HG03378 (cell line): ENCODE measurements around the gene GREB1.

Source experiments
- ATAC-seq: cut with Tn5 transposase; IDR thresholded peaks from one replicate; pipeline ENCODE4 v1.9.1; 2021; ENCODE audit warnings: mild to moderate bottlenecking, moderate library complexity; ENCODE audit not compliant: unreplicated experiment

GREB1 gene, protein sequence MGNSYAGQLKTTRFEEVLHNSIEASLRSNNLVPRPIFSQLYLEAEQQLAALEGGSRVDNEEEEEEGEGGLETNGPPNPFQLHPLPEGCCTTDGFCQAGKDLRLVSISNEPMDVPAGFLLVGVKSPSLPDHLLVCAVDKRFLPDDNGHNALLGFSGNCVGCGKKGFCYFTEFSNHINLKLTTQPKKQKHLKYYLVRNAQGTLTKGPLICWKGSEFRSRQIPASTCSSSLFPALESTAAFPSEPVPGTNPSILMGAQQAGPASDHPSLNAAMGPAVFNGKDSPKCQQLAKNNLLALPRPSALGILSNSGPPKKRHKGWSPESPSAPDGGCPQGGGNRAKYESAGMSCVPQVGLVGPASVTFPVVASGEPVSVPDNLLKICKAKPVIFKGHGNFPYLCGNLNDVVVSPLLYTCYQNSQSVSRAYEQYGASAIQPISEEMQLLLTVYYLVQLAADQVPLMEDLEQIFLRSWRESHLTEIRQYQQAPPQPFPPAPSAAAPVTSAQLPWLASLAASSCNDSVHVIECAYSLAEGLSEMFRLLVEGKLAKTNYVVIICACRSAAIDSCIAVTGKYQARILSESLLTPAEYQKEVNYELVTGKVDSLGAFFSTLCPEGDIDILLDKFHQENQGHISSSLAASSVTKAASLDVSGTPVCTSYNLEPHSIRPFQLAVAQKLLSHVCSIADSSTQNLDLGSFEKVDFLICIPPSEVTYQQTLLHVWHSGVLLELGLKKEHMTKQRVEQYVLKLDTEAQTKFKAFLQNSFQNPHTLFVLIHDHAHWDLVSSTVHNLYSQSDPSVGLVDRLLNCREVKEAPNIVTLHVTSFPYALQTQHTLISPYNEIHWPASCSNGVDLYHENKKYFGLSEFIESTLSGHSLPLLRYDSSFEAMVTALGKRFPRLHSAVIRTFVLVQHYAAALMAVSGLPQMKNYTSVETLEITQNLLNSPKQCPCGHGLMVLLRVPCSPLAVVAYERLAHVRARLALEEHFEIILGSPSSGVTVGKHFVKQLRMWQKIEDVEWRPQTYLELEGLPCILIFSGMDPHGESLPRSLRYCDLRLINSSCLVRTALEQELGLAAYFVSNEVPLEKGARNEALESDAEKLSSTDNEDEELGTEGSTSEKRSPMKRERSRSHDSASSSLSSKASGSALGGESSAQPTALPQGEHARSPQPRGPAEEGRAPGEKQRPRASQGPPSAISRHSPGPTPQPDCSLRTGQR (N-terminal part only)

DNA sequence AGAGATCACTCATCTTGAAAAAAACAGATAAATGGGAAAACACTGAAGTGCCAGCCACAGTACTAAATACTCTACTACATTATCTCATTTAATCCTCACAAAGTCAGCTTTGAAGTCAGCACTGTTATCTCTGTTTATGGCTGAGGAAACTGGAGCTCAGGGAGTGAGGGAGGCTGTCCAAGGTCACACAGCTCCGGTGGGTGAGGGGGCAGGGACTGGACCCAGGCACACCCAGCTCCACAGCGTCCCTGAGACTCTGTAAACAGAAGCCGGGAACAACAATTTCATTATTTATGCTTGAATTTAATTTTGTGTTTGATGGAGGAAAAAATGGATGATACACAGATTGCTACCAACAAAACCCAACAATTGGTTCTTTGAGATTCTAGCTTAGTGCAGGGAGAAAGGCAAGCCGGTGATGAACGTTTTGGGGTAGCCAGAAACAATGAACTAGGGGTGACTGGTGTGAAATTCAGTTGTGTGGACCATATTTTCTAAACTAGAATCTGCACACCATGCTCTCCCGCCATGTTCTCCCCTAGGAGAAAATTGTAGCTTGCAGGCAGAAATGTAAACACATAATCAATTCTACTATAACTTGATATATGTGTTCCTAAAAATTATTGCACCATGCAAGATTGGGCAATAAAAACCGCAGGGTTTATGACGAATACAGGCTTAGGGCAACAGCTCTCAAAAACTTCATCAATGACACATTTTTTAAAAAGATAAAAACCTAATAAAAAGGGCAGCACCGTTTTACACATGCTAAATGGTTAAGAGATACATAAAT lies at the start of gene GREB1:
TSS of gene GREB1 (plus strand) at position 768 of the 793 bp plus-strand sequence. CDS start 22,570 bp downstream, outside the sequence.
- ATAC-seq: no peak

DNA sequence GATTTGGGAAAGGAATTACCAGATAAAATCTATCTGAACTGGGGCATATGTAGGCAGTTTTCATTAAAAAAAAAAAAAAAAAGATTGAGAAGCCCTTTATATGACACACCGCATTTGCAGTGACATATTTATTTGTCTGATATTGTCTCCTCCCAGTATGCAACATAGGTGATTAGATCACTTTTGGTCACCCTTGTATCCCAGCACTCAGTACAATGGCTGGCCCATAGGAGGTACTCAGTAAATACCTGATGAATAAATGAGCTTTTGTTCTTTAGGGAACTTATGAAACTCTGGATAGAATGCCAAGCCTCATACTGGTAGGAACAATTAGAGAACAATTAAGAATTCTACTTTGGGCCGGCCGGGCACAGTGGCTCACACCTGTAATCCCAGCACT lies 45.0 kb upstream of the GREB1 start:
- ATAC-seq: no peak

DNA sequence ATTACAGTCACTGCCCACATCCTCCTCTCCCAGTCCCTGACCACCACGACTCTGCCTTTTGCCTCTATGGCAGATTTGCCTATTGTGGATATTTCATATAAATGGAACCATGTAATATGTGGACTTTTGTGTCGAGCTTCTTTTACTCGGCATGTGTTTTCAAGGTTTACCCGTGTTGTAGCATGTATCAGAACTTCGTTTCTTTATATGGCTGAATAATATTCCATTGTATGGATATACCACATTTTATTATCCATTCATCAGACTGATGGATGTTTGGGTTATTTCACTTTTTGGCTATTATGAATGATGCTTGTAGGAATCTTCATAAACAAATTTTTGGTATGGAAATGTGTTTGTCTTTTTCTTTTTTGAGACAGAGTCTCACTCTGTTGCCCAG lies 43.7 kb upstream of the GREB1 start:
- ATAC-seq: no peak

DNA sequence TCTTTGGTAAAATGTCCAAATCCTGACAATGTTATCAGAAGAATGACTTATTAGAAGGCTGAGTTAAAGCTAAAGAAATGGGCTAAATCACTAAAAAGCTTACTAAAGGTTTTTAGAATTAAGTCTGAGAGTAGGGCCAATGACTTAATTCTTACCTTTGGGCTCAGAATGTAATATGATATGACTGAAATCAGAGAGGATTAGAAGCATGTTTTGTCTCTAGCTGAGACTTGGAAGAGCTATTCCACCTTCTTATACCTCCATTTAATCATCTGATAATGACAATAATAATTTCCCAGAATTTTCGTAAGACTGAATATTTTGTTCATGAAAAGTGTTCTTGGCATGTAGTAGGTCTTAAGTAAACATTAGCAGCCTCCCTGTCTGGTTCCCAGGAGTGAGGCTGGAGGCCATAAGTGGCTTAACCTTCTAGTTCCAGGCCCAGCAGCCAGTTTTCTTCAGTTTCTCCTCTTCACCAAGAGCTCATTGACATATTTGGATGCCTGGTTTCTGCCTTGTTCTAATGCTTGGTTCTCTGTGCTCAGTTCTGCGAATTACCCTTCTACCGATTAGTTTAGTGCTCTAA lies 42.4 kb upstream of the GREB1 start:
- no peak for ATAC-seq

DNA sequence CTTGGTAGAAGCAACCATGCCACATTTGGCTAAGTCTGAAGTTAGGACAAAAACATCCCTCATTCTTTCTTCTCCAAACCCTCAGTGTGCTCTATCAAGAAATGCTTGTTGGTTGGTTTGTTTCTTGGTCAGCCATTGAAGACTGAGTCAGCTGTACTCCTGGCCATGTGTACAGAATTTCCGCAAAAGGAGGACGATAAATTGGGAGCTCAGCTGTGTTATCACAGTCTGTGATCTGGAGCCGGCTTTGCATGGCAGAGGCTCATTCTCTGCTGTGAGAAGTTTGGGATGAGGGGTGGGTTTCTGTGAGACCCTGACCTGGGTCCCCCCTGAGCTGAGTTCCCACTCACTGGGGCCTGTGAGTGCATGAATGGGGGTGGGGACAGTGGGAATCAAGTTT lies 41.6 kb upstream of the GREB1 start:
- ATAC-seq: no peak

DNA sequence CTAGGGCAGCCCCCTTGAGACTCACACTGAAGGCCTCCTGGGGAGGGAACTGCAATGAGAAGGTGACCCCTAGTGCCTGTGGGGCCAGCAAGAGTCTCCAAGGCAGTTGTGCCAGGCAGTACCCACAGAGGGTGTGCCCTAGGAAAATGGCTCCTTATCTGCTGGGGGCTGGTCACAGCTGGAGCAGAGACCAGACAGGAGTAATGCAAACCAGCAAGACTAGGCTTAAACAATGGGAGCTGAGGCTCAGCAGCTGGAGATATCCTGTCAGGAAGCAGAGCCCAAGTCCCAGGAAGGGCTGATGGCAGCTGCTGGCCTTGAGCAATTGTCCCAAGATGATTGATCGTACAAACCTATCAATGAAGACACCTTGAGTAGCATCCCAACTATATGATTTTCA lies 41.1 kb upstream of the GREB1 start:
- no peak for ATAC-seq

DNA sequence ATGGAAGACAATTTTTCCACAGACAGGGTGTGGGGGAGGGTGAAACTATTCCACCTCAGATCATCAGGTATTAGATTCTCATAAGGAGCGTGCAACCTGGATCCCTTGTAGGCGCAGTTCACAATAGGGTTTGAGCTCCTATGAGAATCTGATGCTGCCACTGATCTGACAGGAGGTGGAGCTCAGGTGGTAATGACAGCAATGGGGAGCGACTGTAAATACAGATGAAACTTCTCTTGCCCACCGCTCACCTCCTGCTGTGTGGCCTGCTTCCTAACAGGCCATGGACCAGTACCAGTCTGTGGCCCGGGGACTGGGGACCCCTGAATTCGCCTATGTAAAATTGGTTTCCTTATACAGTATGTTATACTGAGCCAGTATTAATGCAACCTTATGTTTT lies 40.6 kb upstream of the GREB1 start:
- no peak for ATAC-seq

DNA sequence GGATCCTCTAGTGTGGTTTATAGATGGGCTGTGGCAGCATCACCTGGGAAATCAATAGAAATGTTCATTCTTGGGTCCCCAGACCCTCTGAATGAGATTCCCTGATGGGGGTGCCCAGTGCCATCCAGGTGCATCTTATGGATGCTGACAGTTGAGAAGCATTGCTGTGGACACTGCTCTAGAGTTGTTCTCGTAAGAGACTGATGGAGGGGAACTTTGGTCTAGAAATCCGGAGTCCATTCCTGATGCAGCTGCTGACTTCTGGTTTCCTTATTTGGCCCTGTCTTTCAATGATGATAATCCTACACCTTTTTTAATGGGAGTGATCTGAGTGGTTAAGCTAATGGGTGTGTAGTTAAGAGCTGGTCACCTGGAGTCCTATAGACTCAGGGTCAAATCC lies 39.5 kb upstream of the GREB1 start:
- ATAC-seq: no peak

DNA sequence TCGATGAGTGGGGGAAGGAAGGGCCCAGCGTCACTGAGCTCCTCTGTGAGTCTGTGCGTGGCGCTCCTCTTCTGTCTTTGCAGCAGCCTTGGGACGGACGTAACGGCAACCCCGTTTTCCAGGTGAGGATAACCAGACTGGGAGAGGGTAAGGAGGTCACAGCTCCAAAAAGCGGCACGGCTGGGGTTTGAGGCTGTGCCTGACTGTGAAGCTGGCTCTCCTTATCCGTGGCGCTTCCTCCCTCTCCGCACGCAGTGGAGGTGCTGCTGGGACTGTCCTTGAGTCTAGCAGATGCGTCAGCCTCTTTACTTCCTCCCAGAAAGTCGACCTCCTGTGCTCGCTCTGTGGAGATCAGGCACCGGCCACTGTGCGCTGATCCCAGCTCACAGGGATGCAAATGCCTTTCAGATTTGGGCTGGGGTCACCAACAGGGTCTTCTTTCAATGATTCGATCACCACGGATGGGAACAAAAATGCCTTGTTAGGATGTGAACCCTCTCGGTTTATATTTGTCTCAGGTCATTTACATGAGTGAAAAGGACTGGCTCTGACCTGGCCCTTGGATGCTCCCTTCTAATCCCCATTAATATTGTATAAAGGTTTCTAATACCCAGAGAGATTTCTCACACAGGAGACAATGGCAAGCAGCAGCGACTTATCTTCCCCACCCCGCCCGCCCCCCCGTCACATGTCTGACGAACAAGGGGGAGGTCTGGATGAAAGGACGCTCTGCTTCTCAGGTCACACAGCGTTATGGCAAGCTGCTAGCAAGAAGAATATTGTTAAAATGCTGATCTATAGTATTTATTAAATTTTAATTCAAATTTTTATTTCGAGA lies 37.8 kb upstream of the GREB1 start:
- ATAC-seq: no peak

DNA sequence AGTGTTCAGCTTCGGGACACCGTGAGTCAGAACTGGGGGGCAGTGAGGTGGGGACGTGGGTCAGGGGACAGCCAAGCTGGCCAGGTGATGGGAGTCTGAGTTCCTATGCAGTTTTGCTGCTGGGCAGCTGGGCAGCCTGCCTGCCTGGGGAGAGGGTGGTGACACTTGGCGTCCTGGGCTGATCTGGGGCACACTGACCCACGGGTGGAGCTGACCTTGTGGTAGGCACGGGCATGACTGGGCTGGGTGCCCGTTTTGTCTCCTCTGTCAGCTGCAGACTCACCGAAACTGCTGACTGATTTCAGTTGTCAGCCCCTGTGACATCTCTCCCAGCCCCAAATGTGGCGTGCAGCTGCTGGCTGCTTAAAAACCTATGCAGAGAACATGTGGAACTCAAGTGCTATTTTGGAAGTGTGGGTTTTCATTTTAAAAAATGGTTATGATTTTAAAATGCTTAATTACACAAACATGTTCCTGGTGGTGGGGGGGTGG lies 35.3 kb upstream of the GREB1 start:
- peak; percentile 84 for ATAC-seq

DNA sequence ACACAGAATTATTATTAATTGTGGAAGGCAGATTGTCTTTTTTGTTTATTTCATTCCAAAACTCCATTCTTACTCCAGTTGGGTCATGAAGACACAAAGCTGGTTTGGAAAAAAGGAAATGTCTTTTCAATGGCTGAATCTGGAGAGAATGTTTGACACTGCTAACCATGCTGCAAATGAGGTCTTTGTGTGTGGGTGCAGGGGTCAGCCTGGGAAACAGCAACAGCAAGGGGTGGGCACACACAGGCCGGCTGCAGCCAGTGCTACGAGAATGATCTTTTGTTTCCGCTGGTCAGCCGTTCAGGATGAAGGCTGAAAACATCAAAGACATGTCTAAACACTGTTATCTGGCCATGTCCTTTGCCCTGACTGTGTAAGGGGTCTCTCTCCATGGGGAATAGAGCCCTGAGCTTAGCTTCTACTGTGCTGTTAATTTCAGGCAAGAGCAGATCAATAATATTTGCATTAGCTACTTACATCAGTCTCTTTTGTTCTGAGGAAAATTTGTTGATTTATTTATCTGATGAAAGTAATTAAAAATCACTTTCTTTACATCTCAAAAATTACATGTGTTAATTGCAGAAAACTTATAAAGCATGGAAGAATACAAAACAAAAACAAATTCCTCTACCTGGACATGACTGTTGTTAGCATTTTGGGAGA lies 34.6 kb upstream of the GREB1 start:
- ATAC-seq: no peak

DNA sequence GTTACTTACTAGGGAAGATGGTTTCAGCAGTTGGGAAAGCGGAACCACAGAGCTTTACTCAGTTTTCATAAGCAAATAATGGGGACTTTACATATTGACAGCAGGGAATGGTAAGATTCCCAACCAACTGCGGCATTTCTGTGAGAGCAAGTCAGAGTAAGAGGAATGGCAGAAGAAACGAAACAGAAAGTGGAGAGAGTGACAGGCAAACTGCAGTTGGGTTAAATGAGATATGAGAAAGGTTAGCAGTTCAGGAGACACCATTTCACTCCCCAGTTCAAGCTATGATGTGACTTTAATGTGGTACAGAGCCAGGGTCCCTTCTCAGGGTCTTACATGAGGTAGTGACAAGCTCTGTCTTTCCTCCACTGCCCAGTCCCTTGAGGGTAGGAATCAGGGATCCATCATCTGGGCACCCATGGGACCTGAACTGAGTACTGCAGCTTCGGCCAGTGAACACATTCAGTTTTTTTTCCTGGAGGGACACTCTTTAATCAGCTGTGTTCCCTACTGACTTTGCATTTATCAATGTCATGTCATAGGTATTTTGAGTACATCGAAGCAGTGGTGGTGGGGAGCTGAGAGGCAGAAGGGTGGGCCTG lies 33.0 kb upstream of the GREB1 start:
- ATAC-seq: no peak

DNA sequence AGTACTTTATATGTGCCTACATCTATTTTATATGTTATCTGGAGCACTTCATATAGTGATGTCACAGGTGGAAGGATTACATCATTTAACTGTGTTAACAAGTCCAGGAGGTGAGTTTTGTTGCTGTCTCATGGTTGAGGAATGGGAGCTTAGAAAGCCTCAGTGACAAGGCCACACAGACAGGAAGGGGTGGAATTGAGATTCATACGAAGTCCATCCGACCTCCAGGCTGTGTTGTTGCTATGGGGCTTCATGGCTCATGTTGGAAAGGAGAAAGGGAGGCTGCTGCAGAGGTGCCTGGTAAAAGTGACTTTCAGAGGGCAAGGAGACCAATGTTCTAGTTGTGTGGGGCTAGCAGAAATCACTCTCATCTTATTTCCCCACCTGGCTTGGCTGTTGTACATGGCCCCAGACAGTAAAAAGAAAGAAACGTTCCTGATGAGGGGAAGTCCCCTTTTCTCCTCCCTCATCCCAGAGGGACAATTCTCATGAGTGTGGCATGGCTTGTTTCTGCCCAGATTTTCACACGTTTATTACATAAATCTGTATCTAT lies 31.0 kb upstream of the GREB1 start:
- ATAC-seq: no peak

DNA sequence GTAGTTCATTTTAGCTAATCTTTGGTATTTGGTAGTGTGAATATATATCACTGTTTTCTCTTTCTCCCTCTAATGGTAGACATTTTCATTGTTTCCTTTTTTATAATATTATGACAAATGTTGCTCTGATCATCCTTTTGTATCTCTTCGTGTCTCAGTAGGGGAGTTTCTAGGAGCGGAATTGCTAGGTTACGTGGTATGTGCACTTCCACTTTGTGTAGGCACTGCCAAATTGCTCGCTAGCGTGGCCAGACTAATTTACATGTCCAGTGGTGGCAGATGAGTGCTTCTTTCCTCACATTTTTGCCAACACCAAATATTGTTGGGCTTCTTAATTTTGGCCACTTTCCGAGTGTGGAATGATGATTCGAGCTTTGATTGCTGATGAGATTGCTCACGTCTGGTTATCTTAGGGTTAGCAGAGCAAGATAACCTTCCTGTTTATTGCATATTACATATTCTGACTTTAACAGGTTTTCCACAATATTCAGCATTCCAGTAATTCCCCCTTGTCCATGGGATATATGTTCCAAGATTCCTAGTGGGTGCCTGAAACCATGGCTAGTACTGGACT lies 30.4 kb upstream of the GREB1 start:
- no peak for ATAC-seq

DNA sequence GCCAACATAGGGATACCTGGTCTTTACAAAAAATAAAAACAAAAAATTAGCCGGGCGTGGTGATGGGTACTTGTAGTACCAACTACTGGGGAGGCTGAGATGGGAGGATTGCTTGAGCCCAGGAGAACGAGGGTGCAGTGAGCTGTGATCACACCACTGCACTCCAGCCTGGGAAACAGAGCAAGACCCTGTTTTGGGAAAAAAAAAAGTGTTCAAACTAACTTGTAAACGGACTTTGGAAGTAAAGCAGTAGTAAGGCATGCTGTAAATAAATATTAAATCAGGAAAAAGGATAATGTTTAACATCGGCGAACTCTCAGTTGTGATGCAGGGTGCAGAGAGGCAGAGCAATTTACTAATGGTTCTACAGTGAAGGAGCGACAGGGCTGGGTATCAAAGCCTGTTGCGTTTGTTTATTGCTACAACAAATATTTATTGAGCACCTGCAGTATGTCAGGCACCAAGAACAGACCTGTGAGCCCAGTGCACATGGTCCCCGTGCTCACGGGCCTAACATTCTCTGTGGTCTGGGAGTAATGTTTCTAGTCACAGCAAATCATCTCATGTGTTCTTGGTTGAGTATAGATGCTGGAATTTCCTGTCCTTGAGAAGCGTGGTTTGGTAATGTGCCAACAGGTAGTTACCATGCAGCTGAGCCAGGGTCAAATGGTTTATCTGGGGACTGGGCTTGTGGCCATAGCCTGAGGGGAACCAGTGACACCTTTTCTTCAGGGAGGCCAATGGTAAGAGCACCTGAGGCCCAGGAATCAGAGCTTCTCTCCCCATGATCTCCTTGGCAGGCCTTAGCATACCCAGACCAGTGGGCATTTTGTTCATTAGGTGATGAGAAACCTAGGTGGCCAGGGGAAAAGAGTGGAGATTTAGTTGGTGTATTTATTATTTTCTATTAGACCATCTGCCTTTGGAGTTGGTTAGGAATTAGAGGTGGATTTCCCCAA lies 27.9 kb upstream of the GREB1 start:
- no peak for ATAC-seq

DNA sequence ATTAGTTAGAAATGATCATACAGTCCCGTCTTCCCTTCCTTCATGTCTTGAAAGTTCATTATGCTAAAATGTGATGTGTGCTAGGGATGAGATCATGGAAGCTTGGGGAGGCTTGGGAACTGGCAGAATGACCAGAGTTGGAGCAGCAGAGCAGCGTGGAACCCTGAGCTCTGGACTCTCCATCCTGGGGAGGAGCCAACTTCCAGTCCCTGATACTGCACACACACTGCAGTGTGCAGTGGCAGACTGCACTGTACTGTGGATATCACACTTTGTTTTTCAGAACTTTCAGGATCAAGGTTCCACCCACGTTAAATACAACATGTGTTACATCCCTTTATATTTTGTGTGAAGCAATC lies 27.3 kb upstream of the GREB1 start:
- no peak for ATAC-seq

DNA sequence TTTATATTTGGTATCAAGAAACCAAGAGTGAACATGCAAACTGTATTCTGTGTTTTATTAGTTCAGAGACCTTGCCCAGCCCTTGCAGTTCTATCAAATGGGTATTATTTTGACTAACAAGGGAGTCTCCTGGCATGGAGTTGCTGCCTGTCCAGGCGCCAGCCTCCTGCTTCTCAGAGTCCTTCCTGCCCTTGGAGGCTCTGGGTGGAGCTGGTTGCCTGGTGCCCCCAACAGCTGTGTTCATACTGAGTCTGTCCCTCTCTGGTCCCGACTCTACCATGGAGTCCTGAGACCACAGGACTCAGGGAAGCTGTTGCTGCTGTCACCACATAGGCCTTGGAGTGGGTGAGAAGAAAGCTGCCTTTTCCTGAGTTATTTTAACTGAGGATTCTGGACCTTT lies 26.3 kb upstream of the GREB1 start:
- no peak for ATAC-seq
